ENCODE data around the gene RAB11A.

RAB11A gene

DNA sequence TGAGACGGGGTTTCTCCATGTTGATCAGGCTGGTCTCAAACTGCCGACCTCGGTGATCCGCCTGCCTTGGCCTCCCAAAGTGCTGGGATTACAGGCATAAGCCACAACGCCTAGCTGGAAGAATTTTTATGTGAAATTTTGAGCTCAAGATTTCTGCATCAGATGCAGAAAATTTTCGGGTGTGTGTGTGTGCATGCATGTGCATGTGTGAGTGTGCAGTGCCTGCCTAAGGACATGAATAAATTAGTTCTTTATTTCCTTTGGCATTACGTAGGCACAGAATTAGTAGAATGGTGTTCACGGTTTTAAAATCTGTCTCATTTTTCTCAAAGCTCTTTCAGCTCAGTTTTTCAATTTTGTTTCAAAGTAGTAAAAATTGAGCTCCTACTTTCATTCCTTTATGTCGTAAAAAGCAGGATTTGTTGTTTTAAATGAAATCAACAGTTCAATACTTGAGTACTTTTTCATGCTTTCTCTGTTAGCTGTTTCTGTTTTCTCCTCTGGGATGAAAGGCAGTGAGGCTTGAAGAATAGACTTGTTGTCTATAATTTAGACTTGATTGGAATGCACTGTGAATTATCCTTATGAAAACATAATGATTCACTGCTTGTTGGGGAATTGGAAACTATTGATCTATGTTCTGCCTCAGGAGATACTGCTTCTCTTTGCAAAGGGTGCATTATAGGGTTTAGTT lies 23.3 kb upstream of the RAB11A start:
- Histone ChIP-seq H3K27ac (replicated peaks) (no peak overlapping the region), H3K27me3 (ENCODE audit: insufficient read depth, poor library complexity, severe bottlenecking) (no peaks in the 10 kb centered on the region), H3K4me3 (replicated peaks; ENCODE audit: insufficient read depth, low read length) (no peak overlapping the region)
- DNase-seq (ENCODE audit: low read depth in 1 of 2, low spot score in 1 of 2): no peak
- TF ChIP-seq GABPA (IDR thresholded peaks at IDR 0.05; ENCODE audit: low read depth) (no peak), POLR2AphosphoS5 (IDR thresholded peaks at IDR 0.05; ENCODE audit: low read depth) (no peak), CTCF (IDR thresholded peaks at IDR 0.05; ENCODE audit: insufficient read depth, low read length) (no peak), SPI1 (IDR thresholded peaks at IDR 0.05; ENCODE audit: borderline replicate concordance, low read depth) (no peak)
- TF ChIP-seq, protein P1, sequence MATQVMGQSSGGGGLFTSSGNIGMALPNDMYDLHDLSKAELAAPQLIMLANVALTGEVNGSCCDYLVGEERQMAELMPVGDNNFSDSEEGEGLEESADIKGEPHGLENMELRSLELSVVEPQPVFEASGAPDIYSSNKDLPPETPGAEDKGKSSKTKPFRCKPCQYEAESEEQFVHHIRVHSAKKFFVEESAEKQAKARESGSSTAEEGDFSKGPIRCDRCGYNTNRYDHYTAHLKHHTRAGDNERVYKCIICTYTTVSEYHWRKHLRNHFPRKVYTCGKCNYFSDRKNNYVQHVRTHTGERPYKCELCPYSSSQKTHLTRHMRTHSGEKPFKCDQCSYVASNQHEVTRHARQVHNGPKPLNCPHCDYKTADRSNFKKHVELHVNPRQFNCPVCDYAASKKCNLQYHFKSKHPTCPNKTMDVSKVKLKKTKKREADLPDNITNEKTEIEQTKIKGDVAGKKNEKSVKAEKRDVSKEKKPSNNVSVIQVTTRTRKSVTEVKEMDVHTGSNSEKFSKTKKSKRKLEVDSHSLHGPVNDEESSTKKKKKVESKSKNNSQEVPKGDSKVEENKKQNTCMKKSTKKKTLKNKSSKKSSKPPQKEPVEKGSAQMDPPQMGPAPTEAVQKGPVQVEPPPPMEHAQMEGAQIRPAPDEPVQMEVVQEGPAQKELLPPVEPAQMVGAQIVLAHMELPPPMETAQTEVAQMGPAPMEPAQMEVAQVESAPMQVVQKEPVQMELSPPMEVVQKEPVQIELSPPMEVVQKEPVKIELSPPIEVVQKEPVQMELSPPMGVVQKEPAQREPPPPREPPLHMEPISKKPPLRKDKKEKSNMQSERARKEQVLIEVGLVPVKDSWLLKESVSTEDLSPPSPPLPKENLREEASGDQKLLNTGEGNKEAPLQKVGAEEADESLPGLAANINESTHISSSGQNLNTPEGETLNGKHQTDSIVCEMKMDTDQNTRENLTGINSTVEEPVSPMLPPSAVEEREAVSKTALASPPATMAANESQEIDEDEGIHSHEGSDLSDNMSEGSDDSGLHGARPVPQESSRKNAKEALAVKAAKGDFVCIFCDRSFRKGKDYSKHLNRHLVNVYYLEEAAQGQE (IDR thresholded peaks at IDR 0.05; ENCODE audit: insufficient replicate concordance, low read depth): no peak

DNA sequence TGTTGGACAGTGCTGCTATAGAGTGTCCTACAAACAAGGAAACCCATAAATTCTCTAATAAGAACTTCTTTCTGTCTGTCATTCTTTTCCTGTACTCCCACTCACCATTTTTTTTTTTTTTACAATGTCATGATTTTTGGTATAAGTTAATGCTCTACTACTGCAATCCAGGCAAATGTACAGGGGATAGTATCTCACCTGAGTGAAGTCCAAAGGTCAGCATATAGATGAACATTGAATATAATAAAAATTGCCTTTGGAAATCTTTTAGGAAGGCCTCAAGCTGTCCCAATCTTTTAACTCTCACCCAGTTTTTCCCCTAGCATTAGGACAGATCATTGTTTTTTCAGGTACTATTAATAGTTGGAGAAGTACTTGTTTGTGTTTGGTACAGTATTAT lies 21.3 kb upstream of the RAB11A start:
- DNase-seq (ENCODE audit: low read depth in 1 of 2, low spot score in 1 of 2): no peak
- TF ChIP-seq GABPA (IDR thresholded peaks at IDR 0.05; ENCODE audit: low read depth) (no peak), SPI1 (IDR thresholded peaks at IDR 0.05; ENCODE audit: borderline replicate concordance, low read depth) (no peak), CTCF (IDR thresholded peaks at IDR 0.05; ENCODE audit: insufficient read depth, low read length) (no peak), POLR2AphosphoS5 (IDR thresholded peaks at IDR 0.05; ENCODE audit: low read depth) (no peak)
- TF ChIP-seq, protein P1 (IDR thresholded peaks at IDR 0.05; ENCODE audit: insufficient replicate concordance, low read depth): no peak
- Histone ChIP-seq H3K4me3 (replicated peaks; ENCODE audit: insufficient read depth, low read length) (no peak overlapping the region), H3K27me3 (ENCODE audit: insufficient read depth, poor library complexity, severe bottlenecking) (no peaks in the 10 kb centered on the region), H3K27ac (replicated peaks) (no peak overlapping the region)

GRCh38 chr15:65851981-65852380 lies 17.3 kb upstream of the RAB11A start:
- no peak for DNase-seq (ENCODE audit: low read depth in 1 of 2, low spot score in 1 of 2)

More at GRCh38 chr15:65851981-65852380, 17.3 kb upstream of the RAB11A start:
- H3K4me3 ChIP-seq (replicated peaks; ENCODE audit: insufficient read depth, low read length): no peak overlapping the region
- no peak overlapping the region for H3K27ac ChIP-seq (replicated peaks)
- no peaks in the 10 kb centered on the region for H3K27me3 ChIP-seq (ENCODE audit: insufficient read depth, poor library complexity, severe bottlenecking)
- TF ChIP-seq CTCF (IDR thresholded peaks at IDR 0.05; ENCODE audit: insufficient read depth, low read length): no peak
- TF ChIP-seq, protein P1 (IDR thresholded peaks at IDR 0.05; ENCODE audit: insufficient replicate concordance, low read depth): no peak

Data from HL-60 (cell line).